Measurements from ENCODE around the gene PIWIL4. TPM values are rescaled to one million over a fixed set of nuclear protein-coding genes. Genes with fewer than 3 reads are reported as not detected.

PIWIL4 gene
- total RNA-seq, 1 donor from 2014 or later = 7.8 TPM

DNA sequence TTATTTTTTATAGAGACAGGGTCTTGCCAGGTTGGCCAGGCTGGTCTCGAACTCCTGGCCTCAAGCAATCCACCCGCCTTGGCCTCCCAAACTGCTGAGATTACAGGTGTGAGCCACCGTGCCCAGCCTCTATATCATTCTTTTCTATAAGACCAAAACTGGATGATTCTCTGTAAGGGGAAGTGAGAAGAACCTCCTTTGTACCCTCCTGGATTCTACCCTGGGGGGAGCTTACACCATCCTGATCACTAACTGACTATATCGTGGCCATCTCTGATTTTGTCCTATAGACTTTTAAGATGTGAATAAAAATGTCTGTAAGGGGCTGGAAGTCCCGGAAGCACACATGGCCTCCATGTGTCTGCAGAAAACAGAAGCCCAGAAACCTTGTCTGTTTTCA, 9.1 kb downstream of the PIWIL4 start:
- intact Hi-C loops (cut with DNase I) = no loop called here
- DNase-seq (ENCODE audit: low spot score) (no peak), ATAC-seq (no peak)

DNA sequence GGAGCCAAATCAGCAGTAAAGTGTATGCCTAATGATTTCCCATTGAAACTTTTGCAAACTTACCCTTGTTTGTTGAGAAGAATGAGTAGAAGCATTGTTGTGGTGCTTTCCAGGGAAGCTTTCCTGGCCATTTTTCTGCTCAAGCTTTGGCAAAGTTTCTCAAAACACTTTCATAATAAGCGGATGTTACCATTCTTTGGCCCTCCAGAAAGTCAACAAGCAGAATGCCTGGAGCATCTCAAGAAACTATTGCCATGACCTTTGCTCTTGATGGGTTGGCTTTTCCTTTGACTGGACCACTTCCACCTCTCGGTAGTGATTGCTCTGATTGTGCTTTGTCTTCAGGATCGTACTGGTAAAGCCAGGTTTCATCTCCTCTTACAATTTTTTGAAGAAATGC, 10.7 kb downstream of the PIWIL4 start:
- intact Hi-C loops (cut with DNase I) = no loop called here
- DNase-seq (ENCODE audit: low spot score) (no peak), ATAC-seq (no peak)

DNA sequence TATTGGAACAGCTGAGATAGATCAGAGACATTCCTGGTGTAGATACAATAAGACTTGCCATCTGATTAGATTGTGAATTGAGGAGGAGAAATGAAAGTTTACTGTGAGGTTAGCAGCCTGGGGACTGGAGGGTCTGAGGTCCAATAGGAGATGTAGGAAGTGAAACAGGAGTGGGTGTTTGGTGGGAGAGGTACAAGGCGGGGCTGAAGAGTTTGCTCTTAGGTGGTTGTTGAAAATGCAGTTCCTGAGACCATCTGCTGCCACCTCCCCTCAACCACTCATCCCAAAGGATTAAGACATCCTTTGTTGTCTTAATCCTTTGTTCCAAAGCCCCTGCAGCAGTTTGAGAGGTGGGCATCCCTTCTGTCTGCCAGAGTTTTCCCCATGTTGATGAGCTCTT, 14.8 kb downstream of the PIWIL4 start:
- intact Hi-C loops (cut with DNase I) = no loop called here
- ATAC-seq (no peak), DNase-seq (ENCODE audit: low spot score) (no peak)

DNA sequence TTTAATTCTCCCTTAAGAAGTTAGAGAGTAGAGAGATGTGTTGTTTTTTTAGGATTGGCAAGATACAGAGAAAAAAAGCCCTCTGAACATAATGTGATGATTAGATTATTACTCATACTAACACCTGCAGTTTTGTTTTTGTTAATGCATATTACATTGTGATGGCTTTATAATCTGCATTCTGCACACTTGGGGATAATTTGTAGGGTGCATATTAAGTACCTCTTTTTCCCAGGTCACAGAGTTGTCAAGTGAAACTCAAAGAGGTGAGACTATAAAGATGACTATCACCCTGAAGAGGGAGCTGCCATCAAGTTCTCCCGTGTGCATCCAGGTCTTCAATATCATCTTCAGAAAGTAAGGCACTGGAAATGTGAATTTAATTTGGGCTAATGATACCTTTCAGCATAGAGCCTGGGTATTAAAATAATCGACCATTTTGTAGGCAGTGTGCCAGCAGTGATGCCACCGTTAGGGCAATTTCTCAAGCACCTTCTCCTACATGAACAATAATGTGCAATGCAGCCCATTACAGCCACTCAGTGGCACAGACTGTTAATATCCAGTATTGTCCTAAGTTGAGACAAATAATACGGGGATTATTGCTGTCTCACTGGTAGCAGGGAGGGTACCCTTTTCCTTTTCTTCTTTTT, 16.2 kb downstream of the PIWIL4 start:
- intact Hi-C loops (cut with DNase I) = no loop called here
- ATAC-seq (no peak), DNase-seq (ENCODE audit: low spot score) (no peak)

DNA sequence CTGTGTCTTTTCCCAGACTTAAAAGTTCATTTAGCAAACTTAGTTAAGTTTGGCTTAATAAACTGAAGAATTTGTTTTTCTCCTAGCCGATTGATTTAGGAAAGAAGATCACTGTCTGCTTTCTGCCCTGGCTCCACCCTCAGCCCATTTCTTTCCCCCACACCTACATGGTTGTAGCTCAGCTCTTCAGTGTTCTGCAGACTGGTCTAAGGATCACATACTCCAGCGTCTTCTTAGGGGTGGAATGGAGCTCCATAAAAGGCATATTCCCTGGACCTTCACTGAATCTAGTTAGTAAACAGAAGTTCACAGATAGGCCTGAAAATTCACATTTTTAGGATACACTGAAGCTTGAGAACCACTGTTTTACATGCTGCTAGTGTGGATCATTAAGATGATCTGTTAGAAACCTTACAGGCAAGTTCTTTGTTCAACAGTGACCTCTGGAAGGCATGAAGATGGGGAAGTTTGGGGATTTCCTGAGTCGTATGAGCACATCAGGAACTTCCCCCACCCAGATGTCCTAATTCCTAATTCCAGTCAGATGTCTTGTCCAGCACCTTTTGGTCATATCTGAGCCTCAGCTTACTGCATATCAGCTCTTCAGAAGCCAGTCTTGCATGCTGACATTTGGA, 16.8 kb downstream of the PIWIL4 start:
- peak; percentile 41 for ATAC-seq
- intact Hi-C loops (cut with DNase I) = no loop called here
- DNase-seq (ENCODE audit: low spot score) = no peak

DNA sequence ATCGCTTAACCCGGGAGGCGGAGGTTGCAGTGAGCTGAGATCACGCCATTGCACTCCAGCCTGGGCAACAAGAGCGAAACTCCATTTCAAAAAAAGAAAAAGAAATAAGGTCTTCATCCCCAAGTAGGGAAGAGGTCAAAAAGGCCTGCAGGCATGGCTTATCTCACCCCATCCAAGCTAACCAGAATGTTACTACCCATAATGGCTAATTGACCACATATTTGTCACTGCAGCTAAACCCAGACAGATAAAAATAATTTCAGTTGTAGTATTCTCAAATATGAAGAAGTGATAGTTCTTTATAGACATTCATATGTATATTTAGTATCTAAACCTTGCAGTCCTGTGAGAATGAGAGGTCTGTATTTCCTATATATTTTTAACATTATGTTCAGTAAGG, 17.8 kb downstream of the PIWIL4 start:
- ATAC-seq (no peak), DNase-seq (ENCODE audit: low spot score) (no peak)
- intact Hi-C loops (cut with DNase I) = no loop called here

DNA sequence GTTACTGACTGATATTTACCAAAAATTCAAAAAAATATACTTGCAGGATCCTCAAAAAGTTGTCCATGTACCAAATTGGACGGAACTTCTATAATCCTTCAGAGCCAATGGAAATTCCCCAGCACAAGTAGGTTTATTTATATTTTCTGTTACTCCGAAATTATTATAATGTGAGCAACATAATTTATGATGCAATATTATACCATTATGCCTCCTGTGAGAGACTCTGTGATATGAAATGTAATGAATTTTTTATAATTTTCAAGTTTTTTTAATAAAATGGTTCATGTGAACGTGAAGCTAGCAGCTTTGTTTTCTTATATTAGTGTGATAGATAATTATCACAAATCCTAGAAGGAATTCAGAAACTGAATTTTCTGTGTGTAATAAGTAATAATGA, 18.2 kb downstream of the PIWIL4 start:
- no peak for DNase-seq (ENCODE audit: low spot score)
- ATAC-seq = no peak
- intact Hi-C loops (cut with DNase I) = no loop called here

DNA sequence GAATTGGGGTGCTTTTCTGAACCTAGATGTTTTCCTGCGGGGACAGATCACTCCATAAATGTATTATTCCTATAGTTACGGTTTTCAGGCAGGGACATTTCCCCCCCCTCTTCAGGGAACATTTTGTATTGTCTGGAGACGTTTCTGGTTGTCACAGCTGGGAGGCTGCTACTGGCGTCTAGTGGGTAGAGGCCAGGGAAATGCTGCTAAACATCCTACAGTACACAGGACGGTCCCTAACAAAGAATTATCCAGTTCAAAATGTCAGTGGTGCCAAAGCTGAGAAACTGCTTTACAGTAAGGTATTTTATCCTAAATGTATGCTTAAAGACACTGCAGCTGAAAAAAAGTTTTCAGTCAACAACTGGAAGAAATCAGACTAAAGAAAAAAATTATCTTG, 19.4 kb downstream of the PIWIL4 start:
- intact Hi-C loops (cut with DNase I) = no loop called here
- DNase-seq (ENCODE audit: low spot score) = no peak
- no peak for ATAC-seq

DNA sequence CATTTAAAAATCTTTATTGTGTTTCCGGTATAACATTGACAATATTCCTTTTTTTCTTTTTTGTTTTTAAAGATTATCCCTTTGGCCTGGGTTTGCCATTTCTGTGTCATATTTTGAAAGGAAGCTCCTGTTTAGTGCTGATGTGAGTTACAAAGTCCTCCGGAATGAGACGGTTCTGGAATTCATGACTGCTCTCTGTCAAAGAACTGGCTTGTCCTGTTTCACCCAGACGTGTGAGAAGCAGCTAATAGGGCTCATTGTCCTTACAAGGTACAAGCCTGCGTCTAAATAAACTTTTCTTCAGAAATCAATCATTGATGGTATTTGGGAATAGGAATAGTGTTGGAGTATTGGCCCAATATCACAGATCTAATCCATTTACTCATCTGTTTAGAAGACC, 19.8 kb downstream of the PIWIL4 start:
- intact Hi-C loops (cut with DNase I) = no loop called here
- no peak for ATAC-seq
- no peak for DNase-seq (ENCODE audit: low spot score)

DNA sequence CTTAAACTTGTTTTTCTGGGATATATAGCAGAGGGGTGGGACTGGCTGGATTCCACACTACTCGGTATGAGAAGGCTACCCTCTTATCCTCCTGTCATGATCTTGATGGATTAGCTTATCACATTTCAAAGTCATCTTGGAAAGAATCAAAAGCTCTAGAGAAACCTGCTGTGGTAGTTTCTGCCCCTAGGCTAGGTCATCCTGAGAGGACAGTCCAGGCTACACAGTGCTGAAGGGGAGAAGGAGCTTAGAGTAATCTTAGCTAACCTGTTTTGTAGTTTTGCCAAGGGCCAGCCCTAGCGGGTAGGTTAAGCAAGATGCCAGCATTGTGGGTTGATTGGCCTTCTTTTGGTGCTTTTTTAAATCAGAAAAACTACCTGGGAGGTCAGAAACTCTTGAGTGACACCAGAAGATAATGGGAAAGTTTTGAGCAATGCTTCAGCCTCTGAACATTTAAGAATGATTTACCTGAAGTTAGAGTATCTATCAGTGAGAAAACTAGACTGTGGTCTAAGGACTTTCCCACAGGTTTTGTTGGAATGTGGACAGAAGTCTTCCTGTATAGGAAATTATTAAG, 21.3 kb downstream of the PIWIL4 start:
- no peak for ATAC-seq
- intact Hi-C loops (cut with DNase I) = no loop called here
- no peak for DNase-seq (ENCODE audit: low spot score)

DNA sequence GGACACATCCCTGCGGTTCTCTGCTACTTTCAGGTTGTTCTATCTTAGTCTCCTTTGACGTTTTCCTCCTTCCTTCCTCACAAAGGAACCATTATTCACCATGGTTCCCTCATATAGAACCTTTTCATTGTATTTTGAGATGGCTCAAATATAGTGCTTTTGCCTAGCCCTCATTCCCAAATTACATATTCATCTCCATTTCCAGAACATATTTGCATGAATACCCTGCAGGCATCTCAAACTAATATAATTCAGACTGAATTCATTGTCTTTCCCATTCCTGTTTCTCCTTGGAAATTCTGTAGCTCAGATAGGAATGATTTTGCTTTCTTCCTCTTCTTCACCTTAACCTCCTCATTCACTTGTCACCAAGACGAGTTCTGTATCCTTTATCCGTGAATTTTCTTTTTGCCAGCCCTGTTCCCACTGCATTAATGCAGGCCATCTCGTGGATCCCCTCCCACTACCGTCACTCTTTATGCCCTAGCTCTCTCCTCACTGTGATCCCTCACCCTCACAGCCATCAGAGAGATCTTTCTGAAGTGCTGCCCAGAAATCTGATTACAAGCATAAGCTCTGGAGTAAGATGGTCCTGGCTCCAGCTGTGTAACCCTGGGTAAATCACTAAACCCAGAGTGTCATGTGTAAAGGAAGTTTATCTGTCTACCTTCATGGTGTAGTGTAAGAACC, 23.3 kb downstream of the PIWIL4 start:
- ATAC-seq (no peak), DNase-seq (ENCODE audit: low spot score) (no peak)
- intact Hi-C loops (cut with DNase I) = no loop called here

DNA sequence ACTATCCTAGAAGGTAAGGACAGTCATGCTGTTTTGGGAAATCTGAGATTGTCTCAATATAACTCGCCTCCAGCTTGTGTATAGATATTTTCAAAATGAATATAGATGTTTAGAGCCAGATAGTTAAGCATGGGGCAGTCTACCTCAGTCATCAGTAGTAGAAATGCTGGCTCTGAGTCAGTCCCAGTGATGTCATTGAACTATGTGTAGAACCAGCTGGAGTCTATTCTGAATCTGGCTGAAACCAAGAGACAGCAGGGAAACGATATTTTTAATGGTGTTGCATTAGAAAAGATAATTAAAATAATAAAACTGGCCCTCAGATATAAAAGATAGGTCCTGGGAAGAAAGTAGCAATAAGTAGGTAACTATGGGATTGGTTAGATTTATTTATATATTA, 25.9 kb downstream of the PIWIL4 start:
- intact Hi-C loops (cut with DNase I) = no loop called here
- DNase-seq (ENCODE audit: low spot score) (no peak), ATAC-seq (no peak)

DNA sequence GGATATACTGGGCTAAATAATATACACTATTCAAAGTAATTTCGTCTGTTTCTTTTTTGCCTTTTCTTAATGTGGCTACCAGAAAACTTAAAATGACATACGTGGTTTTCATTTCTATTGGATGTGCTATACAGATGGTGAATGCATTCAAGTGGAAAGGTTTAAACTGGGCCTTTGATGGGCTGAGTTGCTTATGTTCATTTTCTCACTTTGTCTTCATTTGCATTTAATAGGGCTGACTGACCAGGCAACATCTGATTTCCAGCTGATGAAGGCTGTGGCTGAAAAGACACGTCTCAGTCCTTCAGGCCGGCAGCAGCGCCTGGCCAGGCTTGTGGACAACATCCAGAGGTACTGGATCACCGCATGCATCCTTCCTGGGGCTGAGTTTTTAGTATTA, 27.9 kb downstream of the PIWIL4 start:
- intact Hi-C loops (cut with DNase I) = no loop called here
- ATAC-seq (no peak), DNase-seq (ENCODE audit: low spot score) (no peak)

DNA sequence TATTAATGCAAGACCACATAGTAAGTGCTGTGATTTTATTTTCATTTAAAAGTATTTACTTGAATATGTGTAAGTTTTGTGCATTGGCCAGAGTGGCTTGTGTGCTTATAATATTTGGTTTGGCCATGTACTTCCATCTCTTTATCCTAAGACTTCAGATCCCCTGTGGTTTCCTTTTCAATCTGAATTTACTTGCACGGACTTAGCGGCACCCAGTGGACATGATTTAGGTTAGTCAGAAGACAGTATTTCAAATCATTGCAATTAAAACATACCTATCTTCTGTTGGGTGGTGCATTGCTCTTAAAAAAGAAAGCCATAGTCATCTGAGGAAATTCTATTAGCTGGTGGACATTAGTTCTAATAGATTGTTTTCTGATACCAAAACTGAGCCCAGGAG, 30.7 kb downstream of the PIWIL4 start:
- intact Hi-C loops (cut with DNase I) = loop anchor here (2.0 kb wide), 1 partner anchor 75 kb away; no protein-coding TSS in a partner anchor
- ATAC-seq (peak; percentile 52), DNase-seq (ENCODE audit: low spot score) (no peak)

DNA sequence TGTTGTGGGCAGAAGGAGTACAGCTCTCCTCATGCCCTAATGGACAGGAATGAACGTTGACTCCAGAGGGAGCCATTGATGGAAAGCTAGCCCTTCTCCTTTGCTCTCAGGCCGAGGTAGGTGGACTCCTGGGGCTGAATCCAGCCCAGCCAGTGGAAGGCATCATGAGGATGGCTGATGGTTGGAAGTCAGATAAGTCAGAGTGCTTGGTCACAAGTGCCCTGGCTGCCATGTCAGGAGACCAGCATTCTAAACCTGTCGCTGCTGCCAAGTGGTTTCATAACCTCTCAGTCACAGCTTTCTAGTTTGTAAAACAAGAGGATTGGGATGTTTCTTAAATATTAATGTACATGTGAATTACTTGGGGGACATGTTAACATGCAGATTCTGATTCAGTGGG, 32.3 kb downstream of the PIWIL4 start:
- intact Hi-C loops (cut with DNase I) = loop anchor here (2.0 kb wide), 1 partner anchor 77 kb away; no protein-coding TSS in a partner anchor
- ATAC-seq (no peak), DNase-seq (ENCODE audit: low spot score) (no peak)

DNA sequence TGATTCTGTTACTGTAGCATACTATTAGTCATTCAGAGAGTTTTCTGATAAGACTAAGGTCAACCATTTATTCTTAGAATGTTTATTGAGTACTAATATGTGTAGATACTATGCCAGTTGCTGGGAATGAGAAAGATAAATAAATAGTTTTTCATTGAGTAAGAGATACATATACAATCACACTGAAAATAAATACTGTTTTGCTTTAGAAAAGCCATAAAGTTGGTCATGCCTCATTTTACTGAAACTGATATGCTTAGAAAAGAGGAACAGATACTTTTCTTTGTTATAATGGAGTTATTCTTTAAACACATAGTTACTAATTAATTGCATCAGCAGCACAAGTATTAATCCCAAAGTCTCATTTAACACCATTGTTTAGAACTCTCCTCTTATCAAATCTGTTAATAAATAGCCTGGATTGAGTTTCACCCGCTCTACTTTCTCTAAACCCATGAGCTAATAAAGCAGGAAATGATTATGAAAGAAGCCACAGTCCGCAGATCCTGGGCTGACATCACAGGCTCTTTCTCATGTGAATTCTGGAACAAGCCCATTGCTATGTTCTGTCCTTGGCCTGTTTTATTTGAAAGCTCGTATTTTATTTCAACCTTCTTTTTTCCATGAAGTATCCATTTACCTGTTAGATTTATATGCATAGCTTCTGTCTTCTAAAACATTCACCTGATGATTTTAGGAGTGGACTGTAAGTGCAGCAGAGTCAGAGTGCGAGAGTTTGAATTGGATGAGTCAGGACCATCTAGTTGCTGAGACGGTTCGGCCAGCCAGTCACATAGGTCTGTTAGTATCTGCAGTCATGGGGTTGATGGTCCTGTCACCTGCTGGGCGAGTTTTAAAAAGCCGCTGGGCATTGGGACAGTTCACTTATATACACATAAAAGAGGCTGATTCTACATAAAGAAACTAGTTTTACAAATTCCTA, 35.5 kb downstream of the PIWIL4 start:
- ATAC-seq (no peak), DNase-seq (ENCODE audit: low spot score) (peak; percentile 78)
- intact Hi-C loops (cut with DNase I) = no loop called here

DNA sequence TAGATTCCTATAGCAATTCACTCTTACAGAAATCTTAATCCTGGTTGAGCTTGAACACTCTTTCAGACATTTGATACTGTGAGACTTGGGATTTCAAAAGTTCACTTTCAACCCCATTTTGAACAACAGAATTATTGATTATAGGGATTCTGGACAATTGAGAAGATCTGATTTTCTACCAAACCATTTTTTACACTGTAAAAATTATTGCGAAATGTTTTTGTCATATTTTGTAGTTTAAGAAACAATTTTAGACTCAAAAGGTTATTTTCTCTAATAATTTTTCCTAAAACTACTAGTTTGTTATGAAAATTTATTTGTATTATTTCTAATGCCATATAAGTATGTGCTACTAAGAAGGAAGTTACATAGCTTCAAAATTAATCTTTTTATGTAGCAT, 36.4 kb downstream of the PIWIL4 start:
- DNase-seq (ENCODE audit: low spot score) (no peak), ATAC-seq (no peak)
- intact Hi-C loops (cut with DNase I) = no loop called here

DNA sequence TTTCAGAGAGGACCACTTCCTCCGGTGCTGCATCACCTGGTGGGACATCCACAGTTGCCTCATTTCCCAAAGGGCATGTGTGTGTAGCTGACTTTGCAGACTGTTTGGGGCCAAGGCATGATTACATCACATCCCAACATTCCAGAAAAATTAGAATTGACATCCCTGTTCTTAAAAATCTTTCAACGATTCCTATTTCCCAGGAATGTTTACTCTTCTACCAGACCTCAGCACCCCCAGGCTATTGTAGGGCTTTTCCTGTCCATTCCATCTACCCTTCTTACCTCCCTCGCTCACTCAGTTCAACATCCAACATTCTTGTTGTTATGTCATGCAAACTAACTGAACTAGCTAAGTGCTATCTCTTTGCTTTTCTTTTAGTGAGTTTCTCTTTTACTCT, 37.3 kb downstream of the PIWIL4 start:
- intact Hi-C loops (cut with DNase I) = no loop called here
- DNase-seq (ENCODE audit: low spot score) = no peak
- ATAC-seq = no peak

DNA sequence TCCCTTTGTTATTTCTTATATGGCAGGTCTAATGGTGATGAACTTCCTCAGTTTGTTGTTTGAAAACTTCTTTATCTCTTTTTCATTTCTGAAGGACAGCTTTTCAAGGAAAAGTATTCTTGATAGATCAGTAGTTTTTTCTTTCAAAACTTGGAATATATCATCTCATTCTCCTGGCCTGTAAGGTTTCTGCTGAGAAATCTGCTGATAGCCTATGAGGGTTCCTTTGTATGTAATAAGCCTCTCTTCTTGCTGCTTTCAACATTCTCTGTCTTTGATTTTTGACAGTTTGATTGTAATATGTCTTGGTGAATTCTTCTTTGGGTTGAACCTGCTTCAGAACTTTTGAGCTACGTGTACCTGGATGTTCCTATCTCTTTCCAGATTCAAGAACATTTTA, 46.0 kb downstream of the PIWIL4 start:
- DNase-seq (ENCODE audit: low spot score) = no peak
- ATAC-seq = no peak
- intact Hi-C loops (cut with DNase I) = no loop called here

Measured in sciatic nerve (tissue), 2 donors.